K562 (cell line): Measurements from ENCODE around the gene SEC14L2. TPM values are rescaled to one million over a fixed set of nuclear protein-coding genes. Genes with fewer than 3 reads are reported as not detected.

ENCODE experiments used
- ATAC-seq: fragments of 200-7000 bp; cut with Tn5 transposase; 3 replicates; pipeline ENCODE4 v1.9.1; 2020; ENCODE audit warnings: moderate library complexity
- BruUV-seq: library from RNA; stranded (reverse); fragments of 400-500 nt; replicated peaks from 2 replicates; lab custom pipeline; 2021; lab: Mats Ljungman, UMichigan
- CTCF ChIA-PET: fragments of 300-600 bp; formaldehyde crosslinking; extraction: SDS; loops from one replicate; lab custom pipeline; 2021; ENCODE audit warnings: low intra/inter-chr PET ratio; lab: Yijun Ruan, JAX
- POLR2A ChIA-PET: fragments of 300-600, 350-650 bp; sonication (Branson Sonifier 250); formaldehyde crosslinking; extraction: SDS; loops from one replicate; lab custom pipeline; 2021; ENCODE audit warnings: antibody characterized with exemption, inconsistent platforms; lab: Yijun Ruan, JAX
- DNase-seq, 4 experiments: peaks; one replicate each; pipeline versions ENCODE4 v3.0.0 to v3.0.0-alpha.2; 2011 to 2018; ENCODE audit warnings: low spot score in 3 of 4, mixed read lengths in 3 of 4; ENCODE audit errors: extremely low read depth in 1 of 4
- FAIRE-seq: peaks from 2 replicates; lab custom pipeline; 2011; peaks lifted over from hg19 to GRCh38; lab: Jason Lieb, UNC
- H2AFZ ChIP-seq: 2 replicates; pipeline ENCODE4 v1.6.0; 2011; ENCODE audit warnings: low read depth, low read length, control low read depth, inconsistent platforms
- H3K27ac ChIP-seq: fragments of 200-600 bp; 3 replicates; pipeline ENCODE4 v1.8.0; 2011; ENCODE audit warnings: low read depth, mild to moderate bottlenecking, control low read depth, inconsistent platforms, low read length, moderate library complexity, mixed read lengths; ENCODE audit errors: extremely low read depth
- H3K27me3 ChIP-seq, 2 experiments: fragments of 300-600 bp in 1 of 2; 2 replicates in 1 of 2; 3 replicates in 1 of 2; pipeline versions ENCODE4 v1.6.0 to v1.8.0; 2011; ENCODE audit warnings: inconsistent platforms in 2 of 2, low read length in 2 of 2, mild to moderate bottlenecking in 1 of 2, mixed read lengths in 1 of 2, moderate library complexity in 1 of 2; ENCODE audit not compliant: control insufficient read depth in 2 of 2, insufficient read depth in 2 of 2
- H3K36me3 ChIP-seq: fragments of 300-600 bp; 3 replicates; pipeline ENCODE4 v1.8.0; 2011; ENCODE audit warnings: mild to moderate bottlenecking, low read length, inconsistent platforms; ENCODE audit not compliant: control insufficient read depth, insufficient read depth
- H3K4me1 ChIP-seq, 2 experiments: fragments of 200-600 bp in 1 of 2; replicated peaks in 1 of 2; 2 replicates in 1 of 2; 3 replicates in 1 of 2; pipeline versions ENCODE4 v1.5.1 to v1.8.0; 2011; ENCODE audit warnings: inconsistent platforms in 2 of 2, low read length in 2 of 2, mild to moderate bottlenecking in 1 of 2, mixed read lengths in 1 of 2, moderate library complexity in 1 of 2; ENCODE audit not compliant: control insufficient read depth in 2 of 2, insufficient read depth in 2 of 2
- H3K4me2 ChIP-seq: 2 replicates; pipeline ENCODE4 v1.6.1; 2011; ENCODE audit warnings: low read length, control low read depth, inconsistent platforms, mixed read lengths; ENCODE audit not compliant: insufficient read depth
- H3K4me3 ChIP-seq: fragments of 200-600 bp; sonication (generic), shearing (Covaris generic); 2 replicates; pipeline ENCODE4 v1.5.1; 2016; ENCODE audit warnings: control low read depth, inconsistent platforms
- H3K79me2 ChIP-seq: fragments of 200-600 bp; 3 replicates; pipeline ENCODE4 v1.8.0; 2011; ENCODE audit warnings: low read length, inconsistent platforms; ENCODE audit not compliant: control insufficient read depth, insufficient read depth
- H3K9ac ChIP-seq, 2 experiments: 2 replicates each; pipeline versions ENCODE4 v1.6.0 to v1.6.1; 2011; ENCODE audit warnings: low read depth in 2 of 2, low read length in 2 of 2, control low read depth in 1 of 2, inconsistent platforms in 1 of 2, mild to moderate bottlenecking in 1 of 2, mixed read lengths in 1 of 2; ENCODE audit not compliant: insufficient read depth in 1 of 2
- H3K9me1 ChIP-seq: one replicate; pipeline ENCODE4 v1.6.0; 2011; ENCODE audit warnings: inconsistent platforms, mild to moderate bottlenecking, low read length, moderate library complexity; ENCODE audit not compliant: control insufficient read depth, insufficient read depth
- H3K9me3 ChIP-seq: replicated peaks from 2 replicates; pipeline ENCODE4 v1.5.1; 2011; ENCODE audit warnings: low read depth, low read length, inconsistent platforms; ENCODE audit not compliant: control insufficient read depth, insufficient read depth
- H4K20me1 ChIP-seq: replicated peaks from 2 replicates; pipeline ENCODE4 v1.6.1; 2011; ENCODE audit warnings: low read length, inconsistent platforms, mixed read lengths; ENCODE audit not compliant: control insufficient read depth, insufficient read depth
- CAMTA2 ChIP-seq: fragments of 250-450 bp; sonication (Bioruptor Pico); conservative IDR thresholded peaks from 2 replicates; pipeline ENCODE4 v1.5.1; 2022
- FOXA1 ChIP-seq: fragments of 450-650 bp; IDR thresholded peaks from 2 replicates; pipeline ENCODE4 v1.6.1; 2016; ENCODE audit warnings: mild to moderate bottlenecking, borderline replicate concordance
- MAZ ChIP-seq, 2 experiments: fragments of 450-650 bp in 1 of 2; sonication (generic) in 1 of 2; formaldehyde crosslinking; IDR thresholded peaks in 1 of 2; conservative IDR thresholded peaks in 1 of 2; 2 replicates each; pipeline versions ENCODE4 v1.4.0 to v1.5.0; 2020; ENCODE audit warnings: mild to moderate bottlenecking in 1 of 2, missing genetic modification reagents in 1 of 2
- MBD2 ChIP-seq: sonication (generic); IDR thresholded peaks from 2 replicates; pipeline ENCODE4 v1.6.1; 2016; ENCODE audit warnings: low read depth, borderline replicate concordance
- TAL1 ChIP-seq: fragments of 450-650 bp; IDR thresholded peaks from 2 replicates; pipeline ENCODE4 v1.6.1; 2016; ENCODE audit warnings: mild to moderate bottlenecking
- TCFL5 ChIP-seq: fragments of 250-450 bp; sonication (Bioruptor Pico); conservative IDR thresholded peaks from 2 replicates; pipeline ENCODE4 v1.6.1; 2021; ENCODE audit warnings: mild to moderate bottlenecking, moderate library complexity, matching md5 sums
- USF1 ChIP-seq: sonication (generic); formaldehyde crosslinking; IDR thresholded peaks from 2 replicates; pipeline ENCODE4 v1.9.0; 2022; ENCODE audit warnings: mild to moderate bottlenecking, missing genetic modification reagents
- ZHX1 ChIP-seq: fragments of 150-350 bp; conservative IDR thresholded peaks from 2 replicates; pipeline ENCODE4 v1.6.1; 2014; ENCODE audit warnings: low read length
- WGBS: fragments of 100-300 bp; shearing (Covaris generic); methylation state at CpG from one replicate; pipeline ENCODE4 v1.1.6; 2016; ENCODE audit warnings: low coverage, mixed read lengths; ENCODE audit not compliant: insufficient coverage; ENCODE audit errors: missing lambda C conversion rate; 5-methylcytosine and 5-hydroxymethylcytosine counted together
- in situ Hi-C: fragments of 300-500 bp; cut with MboI; formaldehyde crosslinking; loops from 4 replicates; pipeline ENCODE4 v1.15.0; 2018; ENCODE audit warnings: inconsistent platforms, mixed read lengths
- intact Hi-C: fragments of 100-400 bp; cut with micrococcal nuclease; formaldehyde crosslinking; loops from 2 replicates; pipeline ENCODE4 v1.14.2; 2022
- polyA plus RNA-seq, 8 experiments: library from polyadenylated mRNA; depleted of rRNA in 4 of 8; stranded (reverse) in 5 of 8; unstranded in 3 of 8; fragments of >200 nt; fragmentation: Nextera tagmentation in 2 of 8; fragmentation: Illumina TruSeq in 1 of 8; extraction: Ambion mirVana in 2 of 8; extraction: Trizol in 1 of 8; gene quantifications; 2 replicates each; pipeline versions ENCODE4 v1.2.1 to v1.2.3, GENCODE V29; 2011 to 2014; ENCODE audit warnings: inconsistent platforms in 1 of 8, missing spikeins in 1 of 8
- total RNA-seq, 7 experiments: library from RNA; depleted of rRNA in 6 of 7; stranded (reverse); fragments of >200 nt in 6 of 7; fragmentation: Illumina TruSeq in 2 of 7; extraction: Trizol in 2 of 7; gene quantifications; 2 replicates each; pipeline versions ENCODE4 v1.2.1 to v1.2.3, GENCODE V29; 2011 to 2021; ENCODE audit warnings: low replicate concordance in 1 of 7
- TF ChIP-seq, protein P1 (sequence below): sonication (generic); formaldehyde crosslinking; IDR thresholded peaks from 2 replicates; pipeline ENCODE4 v1.8.0; 2022; ENCODE audit warnings: mild to moderate bottlenecking, missing genetic modification reagents

The SEC14L2 gene
- total and polyA plus RNA-seq, 9 of the 15 experiments (the other 6 are each of a cell fraction or from before 2014, with no cell fraction given) = 0.03 to 0.17 (median 0.10) TPM

DNA sequence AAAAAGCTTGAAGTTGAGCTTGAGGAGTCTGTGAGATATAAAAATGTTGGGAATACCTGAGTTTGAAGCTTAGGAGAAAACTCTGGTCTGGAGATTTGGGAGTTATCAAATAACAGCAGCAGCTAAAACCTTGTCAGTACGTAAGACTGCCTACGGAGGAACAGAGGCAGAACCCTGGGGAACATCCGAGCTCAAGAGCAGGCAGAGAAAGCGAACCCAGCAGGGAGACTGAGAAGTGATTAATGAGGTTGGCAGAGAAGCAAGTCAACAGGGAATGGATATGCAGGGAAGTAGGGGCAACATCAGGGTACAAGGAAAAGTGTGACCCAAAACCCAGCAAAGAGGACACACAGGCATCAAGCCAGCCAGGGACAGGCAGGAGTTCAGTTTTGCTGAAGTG, 16.2 kb downstream of the SEC14L2 start:
- Histone ChIP-seq H3K4me3 (no peak overlapping the region), H3K4me2 (no peak overlapping the region), H3K9me3 (no peaks in the 10 kb centered on the region), H3K79me2 (no peaks in the 10 kb centered on the region), H2AFZ (no peak overlapping the region), H3K9ac (no peak overlapping the region; a peak in 1 of 4 replicates), H3K27ac (no peak overlapping the region), H3K27me3 (no peaks in the 10 kb centered on the region), H3K36me3 (peaks cover 17% of the 10 kb centered on the region; the same call in 2 of the 3 replicates), H4K20me1 (peaks cover 9% of the 10 kb centered on the region), H3K4me1 (peaks cover 3 to 12% of the 10 kb centered on the region in 2 experiments; a peak in 3 of 5 replicates), H3K9me1 (peaks cover 2% of the 10 kb centered on the region)
- ATAC-seq (no peak), DNase-seq (no peak), FAIRE-seq (no peak)
- ChIA-PET POLR2A (interaction anchor here (0.6 to 1.9 kb wide), 4 partner anchors 10 to 49 kb away, joined by 3 to 9 read pairs (median 4); partner anchors contain the start of gene SEC14L2), CTCF (no interaction called here)
- WGBS = 75% methylated on average over 2 of the region's 4 CpGs
- TF ChIP-seq ZHX1 (no peak), TCFL5 (CRISPR knock-in tag) (no peak), USF1 (CRISPR knock-in tag) (no peak), MBD2 (no peak), FOXA1 (no peak), TAL1 (no peak), MAZ (CRISPR knock-in tag; conservative IDR thresholded peaks at IDR 0.05 in 1 of 2, IDR thresholded peaks at IDR 0.05 in 1 of 2) (no peak), CAMTA2 (CRISPR knock-in tag) (no peak)
- TF ChIP-seq, protein P1, sequence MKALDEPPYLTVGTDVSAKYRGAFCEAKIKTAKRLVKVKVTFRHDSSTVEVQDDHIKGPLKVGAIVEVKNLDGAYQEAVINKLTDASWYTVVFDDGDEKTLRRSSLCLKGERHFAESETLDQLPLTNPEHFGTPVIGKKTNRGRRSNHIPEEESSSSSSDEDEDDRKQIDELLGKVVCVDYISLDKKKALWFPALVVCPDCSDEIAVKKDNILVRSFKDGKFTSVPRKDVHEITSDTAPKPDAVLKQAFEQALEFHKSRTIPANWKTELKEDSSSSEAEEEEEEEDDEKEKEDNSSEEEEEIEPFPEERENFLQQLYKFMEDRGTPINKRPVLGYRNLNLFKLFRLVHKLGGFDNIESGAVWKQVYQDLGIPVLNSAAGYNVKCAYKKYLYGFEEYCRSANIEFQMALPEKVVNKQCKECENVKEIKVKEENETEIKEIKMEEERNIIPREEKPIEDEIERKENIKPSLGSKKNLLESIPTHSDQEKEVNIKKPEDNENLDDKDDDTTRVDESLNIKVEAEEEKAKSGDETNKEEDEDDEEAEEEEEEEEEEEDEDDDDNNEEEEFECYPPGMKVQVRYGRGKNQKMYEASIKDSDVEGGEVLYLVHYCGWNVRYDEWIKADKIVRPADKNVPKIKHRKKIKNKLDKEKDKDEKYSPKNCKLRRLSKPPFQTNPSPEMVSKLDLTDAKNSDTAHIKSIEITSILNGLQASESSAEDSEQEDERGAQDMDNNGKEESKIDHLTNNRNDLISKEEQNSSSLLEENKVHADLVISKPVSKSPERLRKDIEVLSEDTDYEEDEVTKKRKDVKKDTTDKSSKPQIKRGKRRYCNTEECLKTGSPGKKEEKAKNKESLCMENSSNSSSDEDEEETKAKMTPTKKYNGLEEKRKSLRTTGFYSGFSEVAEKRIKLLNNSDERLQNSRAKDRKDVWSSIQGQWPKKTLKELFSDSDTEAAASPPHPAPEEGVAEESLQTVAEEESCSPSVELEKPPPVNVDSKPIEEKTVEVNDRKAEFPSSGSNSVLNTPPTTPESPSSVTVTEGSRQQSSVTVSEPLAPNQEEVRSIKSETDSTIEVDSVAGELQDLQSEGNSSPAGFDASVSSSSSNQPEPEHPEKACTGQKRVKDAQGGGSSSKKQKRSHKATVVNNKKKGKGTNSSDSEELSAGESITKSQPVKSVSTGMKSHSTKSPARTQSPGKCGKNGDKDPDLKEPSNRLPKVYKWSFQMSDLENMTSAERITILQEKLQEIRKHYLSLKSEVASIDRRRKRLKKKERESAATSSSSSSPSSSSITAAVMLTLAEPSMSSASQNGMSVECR (CRISPR knock-in tag) = no peak
- BruUV-seq = no TSS peak
- intact Hi-C loops (no loop called here), in situ Hi-C loops (no loop called here)
